Measurements from ENCODE around the gene SPEF1. TPM values are rescaled to one million over a fixed set of nuclear protein-coding genes. Genes with fewer than 3 reads are reported as not detected.

Gene SPEF1
- total and polyA plus RNA-seq, 2 of the 13 experiments (the other 11 are each of a cell fraction or from before 2014, with no cell fraction given), result 0.11 to 0.27 TPM

DNA sequence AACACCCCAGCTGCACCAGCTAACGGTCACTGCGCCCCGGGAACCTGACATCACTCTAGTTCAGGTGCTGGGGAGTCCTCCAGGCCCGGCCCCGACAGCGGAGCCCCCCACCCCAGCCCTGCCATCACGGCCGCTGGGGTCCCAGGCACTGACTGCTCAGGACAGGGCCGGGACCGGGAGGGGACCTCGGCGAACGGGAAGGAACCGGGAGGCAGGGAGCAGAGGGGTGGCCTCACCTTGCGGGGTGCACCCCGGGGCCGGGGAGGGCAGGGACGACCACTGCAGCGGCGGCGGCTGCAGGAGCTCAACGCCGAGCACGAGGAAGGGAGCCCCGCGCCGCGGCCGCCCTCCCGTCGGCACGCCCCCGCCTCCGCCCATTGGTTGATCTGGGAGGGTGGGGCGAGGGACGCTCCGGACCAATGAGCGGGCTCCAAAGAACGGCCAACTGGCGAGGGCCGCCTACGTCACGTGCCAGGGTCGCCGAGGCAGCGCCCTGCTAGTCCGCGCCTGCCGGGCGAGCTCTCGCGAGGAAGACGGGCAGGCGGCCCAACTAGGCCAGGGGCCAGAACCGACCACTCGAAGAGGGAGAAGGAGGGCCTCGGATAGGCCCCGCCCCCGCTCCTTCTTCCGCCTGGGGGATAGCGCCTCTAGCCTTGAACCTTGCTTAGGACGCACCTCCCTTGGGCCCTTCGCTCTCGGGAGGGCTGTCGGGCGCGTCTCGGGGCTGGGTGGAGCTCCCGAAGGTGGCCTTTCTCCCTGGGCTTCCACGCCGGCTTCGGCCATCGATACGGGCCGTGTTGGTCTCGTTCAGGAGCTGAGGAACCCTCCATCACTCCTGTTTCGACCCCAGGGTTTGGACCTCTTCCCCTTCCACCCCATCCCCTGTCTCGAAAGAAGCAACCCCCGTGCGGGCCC lies 13.6 kb downstream of the SPEF1 start, which contains the start of gene ADISSP (continued):
- TF ChIP-seq ZNF407 (CRISPR knock-in tag; IDR thresholded peaks at IDR 0.05; ENCODE audit: not compliant biosample characterization) (peak; percentile 15), ZNF883 (CRISPR knock-in tag; IDR thresholded peaks at IDR 0.05; ENCODE audit: not compliant biosample characterization) (peak; percentile 95), ARID2 (CRISPR knock-in tag; IDR thresholded peaks at IDR 0.05; ENCODE audit: borderline replicate concordance) (peak; percentile 99), ZNF629 (CRISPR knock-in tag; conservative IDR thresholded peaks at IDR 0.05) (peak; percentile 19), ZNF24 (IDR thresholded peaks at IDR 0.05) (no peak), IRX3 (CRISPR knock-in tag; IDR thresholded peaks at IDR 0.05; ENCODE audit: borderline replicate concordance, low read depth) (peak; percentile 91; the same call in 1 of the 2 replicates), POGZ (CRISPR knock-in tag; IDR thresholded peaks at IDR 0.05) (peak; percentile 86), SMC3 (IDR thresholded peaks at IDR 0.05; ENCODE audit: low read length) (no peak), ETV5 (CRISPR knock-in tag; IDR thresholded peaks at IDR 0.05; ENCODE audit: borderline replicate concordance) (peak; percentile 76; the same call in 1 of the 2 replicates), EZH2 (conservative IDR thresholded peaks at IDR 0.05; ENCODE audit: low read depth, low read length) (no peak), PRDM4 (CRISPR knock-in tag; IDR thresholded peaks at IDR 0.05; ENCODE audit: borderline replicate concordance) (peak; percentile 77; the same call in 1 of the 2 replicates)
- TF ChIP-seq, protein P1, sequence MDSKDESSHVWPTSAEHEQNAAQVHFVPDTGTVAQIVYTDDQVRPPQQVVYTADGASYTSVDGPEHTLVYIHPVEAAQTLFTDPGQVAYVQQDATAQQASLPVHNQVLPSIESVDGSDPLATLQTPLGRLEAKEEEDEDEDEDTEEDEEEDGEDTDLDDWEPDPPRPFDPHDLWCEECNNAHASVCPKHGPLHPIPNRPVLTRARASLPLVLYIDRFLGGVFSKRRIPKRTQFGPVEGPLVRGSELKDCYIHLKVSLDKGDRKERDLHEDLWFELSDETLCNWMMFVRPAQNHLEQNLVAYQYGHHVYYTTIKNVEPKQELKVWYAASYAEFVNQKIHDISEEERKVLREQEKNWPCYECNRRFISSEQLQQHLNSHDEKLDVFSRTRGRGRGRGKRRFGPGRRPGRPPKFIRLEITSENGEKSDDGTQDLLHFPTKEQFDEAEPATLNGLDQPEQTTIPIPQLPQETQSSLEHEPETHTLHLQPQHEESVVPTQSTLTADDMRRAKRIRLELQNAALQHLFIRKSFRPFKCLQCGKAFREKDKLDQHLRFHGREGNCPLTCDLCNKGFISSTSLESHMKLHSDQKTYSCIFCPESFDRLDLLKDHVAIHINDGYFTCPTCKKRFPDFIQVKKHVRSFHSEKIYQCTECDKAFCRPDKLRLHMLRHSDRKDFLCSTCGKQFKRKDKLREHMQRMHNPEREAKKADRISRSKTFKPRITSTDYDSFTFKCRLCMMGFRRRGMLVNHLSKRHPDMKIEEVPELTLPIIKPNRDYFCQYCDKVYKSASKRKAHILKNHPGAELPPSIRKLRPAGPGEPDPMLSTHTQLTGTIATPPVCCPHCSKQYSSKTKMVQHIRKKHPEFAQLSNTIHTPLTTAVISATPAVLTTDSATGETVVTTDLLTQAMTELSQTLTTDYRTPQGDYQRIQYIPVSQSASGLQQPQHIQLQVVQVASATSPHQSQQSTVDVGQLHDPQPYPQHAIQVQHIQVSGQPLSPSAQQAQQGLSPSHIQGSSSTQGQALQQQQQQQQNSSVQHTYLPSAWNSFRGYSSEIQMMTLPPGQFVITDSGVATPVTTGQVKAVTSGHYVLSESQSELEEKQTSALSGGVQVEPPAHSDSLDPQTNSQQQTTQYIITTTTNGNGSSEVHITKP (CRISPR knock-in tag; IDR thresholded peaks at IDR 0.05; ENCODE audit: low read depth), result peak; percentile 92
